ENCODE results near the gene DNAJC1.

DNA sequence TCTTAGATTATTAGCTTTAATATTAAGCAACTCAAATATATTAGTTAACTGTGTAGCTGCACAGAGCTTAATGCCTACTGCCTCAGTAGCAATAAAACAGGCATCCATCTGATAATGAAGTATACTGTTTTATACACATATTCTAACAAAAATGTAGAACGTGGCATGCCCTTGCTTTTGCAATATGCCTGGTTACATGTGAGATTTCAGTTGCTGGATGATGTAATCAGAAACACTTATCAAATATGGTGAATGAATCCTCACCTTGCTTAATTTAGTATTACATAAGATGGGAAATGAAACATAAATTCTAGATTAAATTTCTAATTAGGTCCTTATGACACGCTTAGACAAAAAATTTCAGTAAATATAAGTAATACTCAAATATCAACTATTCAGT is 8.0 kb downstream of the DNAJC1 start:
- TF ChIP-seq, protein P1, sequence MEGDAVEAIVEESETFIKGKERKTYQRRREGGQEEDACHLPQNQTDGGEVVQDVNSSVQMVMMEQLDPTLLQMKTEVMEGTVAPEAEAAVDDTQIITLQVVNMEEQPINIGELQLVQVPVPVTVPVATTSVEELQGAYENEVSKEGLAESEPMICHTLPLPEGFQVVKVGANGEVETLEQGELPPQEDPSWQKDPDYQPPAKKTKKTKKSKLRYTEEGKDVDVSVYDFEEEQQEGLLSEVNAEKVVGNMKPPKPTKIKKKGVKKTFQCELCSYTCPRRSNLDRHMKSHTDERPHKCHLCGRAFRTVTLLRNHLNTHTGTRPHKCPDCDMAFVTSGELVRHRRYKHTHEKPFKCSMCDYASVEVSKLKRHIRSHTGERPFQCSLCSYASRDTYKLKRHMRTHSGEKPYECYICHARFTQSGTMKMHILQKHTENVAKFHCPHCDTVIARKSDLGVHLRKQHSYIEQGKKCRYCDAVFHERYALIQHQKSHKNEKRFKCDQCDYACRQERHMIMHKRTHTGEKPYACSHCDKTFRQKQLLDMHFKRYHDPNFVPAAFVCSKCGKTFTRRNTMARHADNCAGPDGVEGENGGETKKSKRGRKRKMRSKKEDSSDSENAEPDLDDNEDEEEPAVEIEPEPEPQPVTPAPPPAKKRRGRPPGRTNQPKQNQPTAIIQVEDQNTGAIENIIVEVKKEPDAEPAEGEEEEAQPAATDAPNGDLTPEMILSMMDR (optimal IDR thresholded peaks at IDR 0.05 in 1 of 3, IDR thresholded peaks at IDR 0.05 in 1 of 3, conservative IDR thresholded peaks at IDR 0.05 in 1 of 3; ENCODE audit: extremely low read depth in 1 of 3, insufficient read depth in 2 of 3, low read length in 3 of 3): no peak
- TF ChIP-seq EZH2 (IDR thresholded peaks at IDR 0.05; ENCODE audit: low read length): no peak
